Spleen (tissue), 7 donors: Measurements from ENCODE around the gene RASSF7.

Experiments
- CTCF ChIP-seq, 11 experiments: fragments of 200-600 bp in 7 of 11; fragments of 450-650 bp in 4 of 11; sonication (generic) in 4 of 11; IDR thresholded peaks in 8 of 11; conservative IDR thresholded peaks in 3 of 11; 1 replicate in 7 of 11; 2 replicates in 4 of 11; pipeline versions ENCODE4 v1.4.0 to v1.8.0; 2016 to 2021; ENCODE audit warnings: antibody characterized with exemption in 11 of 11, inconsistent platforms in 4 of 11, mild to moderate bottlenecking in 1 of 11
- POLR2A ChIP-seq, 3 donors: fragments of 450-650 bp; IDR thresholded peaks; one replicate each; pipeline ENCODE4 v1.5.1; 2017; ENCODE audit warnings: antibody characterized with exemption in 3 of 3, mild to moderate bottlenecking in 1 of 3
- POLR2AphosphoS5 ChIP-seq, 3 donors: sonication (generic); formaldehyde crosslinking; IDR thresholded peaks; one replicate each; pipeline ENCODE4 v1.5.1; 2017; ENCODE audit warnings: antibody characterized with exemption in 3 of 3
- donor health status: DM: no; HTN: no; CAD: no; lungs with moderate emphysema.
- donor health status: DM: no; HTN: no; CAD: no.
- donor health status: DM: no; HTN: no; CAD: no.

- TF ChIP-seq CTCF (IDR thresholded peaks at IDR 0.05 in 8 of 11, conservative IDR thresholded peaks at IDR 0.05 in 3 of 11) (no peak), POLR2A (IDR thresholded peaks at IDR 0.05) (no peak), POLR2AphosphoS5 (IDR thresholded peaks at IDR 0.05) (peak in 1 of 3 donors; percentile 15)
Measured at GRCh38 chr11:592918-593317, 32.1 kb downstream of the RASSF7 start.
